ENCODE measurements around the gene NME7.
A peak's percentile ranks its signal among the peaks of the same experiment; 100 is the strongest.
"Not testable (repeated sequence)": the region's sequence is repeated elsewhere in the genome, so short reads cannot be mapped to it uniquely, and the experiment has no call there.

Gene NME7

GRCh38 chr1:169300854-169301253 is 66.7 kb downstream of the NME7 start:
- no peak for DNase-seq

GRCh38 chr1:169298441-169298840 is 69.2 kb downstream of the NME7 start:
- DNase-seq: no peak

GRCh38 chr1:169295846-169296245 is 71.8 kb downstream of the NME7 start:
- DNase-seq: no peak

GRCh38 chr1:169295425-169295824 is 72.2 kb downstream of the NME7 start:
- DNase-seq: no peak

GRCh38 chr1:169289016-169289415 is 78.6 kb downstream of the NME7 start:
- DNase-seq: no peak

- peak; percentile 75 for DNase-seq
These were observed 79.6 kb downstream of the NME7 start for GRCh38 chr1:169288011-169288414.

- no peak for DNase-seq
These were observed 80.3 kb downstream of the NME7 start for GRCh38 chr1:169287280-169287679.

GRCh38 chr1:169281562-169281961 is 86.0 kb downstream of the NME7 start:
- DNase-seq: not testable (repeated sequence)

- no peak for DNase-seq
These were observed 96.5 kb downstream of the NME7 start for GRCh38 chr1:169271098-169271497.

GRCh38 chr1:169266133-169266532 is 101.5 kb downstream of the NME7 start:
- DNase-seq: no peak

- no peak for DNase-seq
These were observed 104.5 kb downstream of the NME7 start for GRCh38 chr1:169263059-169263458.

GRCh38 chr1:169261884-169262283 is 105.7 kb downstream of the NME7 start:
- no peak for DNase-seq

- DNase-seq: no peak
These were observed 107.0 kb downstream of the NME7 start for GRCh38 chr1:169260478-169261151.

GRCh38 chr1:169259816-169260215 is 107.8 kb downstream of the NME7 start:
- no peak for DNase-seq

- DNase-seq: no peak
These were observed 116.8 kb downstream of the NME7 start for GRCh38 chr1:169250795-169251194.

GRCh38 chr1:169250022-169250421 is 117.6 kb downstream of the NME7 start:
- peak; percentile 2 for DNase-seq

GRCh38 chr1:169249611-169250010 is 118.0 kb downstream of the NME7 start:
- no peak for DNase-seq

- no peak for DNase-seq
These were observed 121.9 kb downstream of the NME7 start for GRCh38 chr1:169245706-169246105.

GRCh38 chr1:169240449-169241232 is 127.0 kb downstream of the NME7 start:
- peak; percentile 28 for DNase-seq

- DNase-seq: no peak
These were observed 130.7 kb downstream of the NME7 start for GRCh38 chr1:169236880-169237279.

- peak; percentile 6 for DNase-seq
These were observed 131.5 kb downstream of the NME7 start for GRCh38 chr1:169236143-169236542.

GRCh38 chr1:169235568-169235967 is 132.0 kb downstream of the NME7 start:
- no peak for DNase-seq

GRCh38 chr1:169234780-169235179 is 132.8 kb downstream of the NME7 start:
- no peak for DNase-seq

- DNase-seq: no peak
These were observed 150.0 kb downstream of the NME7 start for GRCh38 chr1:169217636-169218035.

- no peak for DNase-seq
These were observed 153.0 kb downstream of the NME7 start for GRCh38 chr1:169214598-169214997.
